Measurements from ENCODE around the gene FITM2. TPM values are rescaled to one million over a fixed set of nuclear protein-coding genes. Genes with fewer than 3 reads are reported as not detected.
"Not testable (repeated sequence)": the region's sequence is repeated elsewhere in the genome, so short reads cannot be mapped to it uniquely, and the experiment has no call there.

Gene FITM2
- polyA plus RNA-seq, 3 donors: 8.2 to 9.2 (median 8.2) TPM

DNA sequence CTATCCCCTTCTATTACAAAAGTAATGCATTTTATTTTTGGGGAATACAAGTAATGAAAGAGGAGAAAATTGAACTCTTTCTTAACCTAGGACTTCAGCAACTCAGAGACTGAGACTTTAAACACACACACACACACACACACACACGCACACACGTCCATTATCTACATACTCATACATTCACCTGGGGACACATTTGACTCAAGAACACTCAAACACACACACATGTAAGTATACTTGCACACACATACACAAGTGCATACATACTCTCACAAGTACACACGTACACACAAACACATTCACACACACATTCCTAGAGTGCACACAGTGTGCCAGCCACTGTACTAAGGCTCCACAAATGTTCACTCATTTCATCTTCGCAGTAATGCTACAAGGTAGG, 23.7 kb upstream of the FITM2 start:
- no peak for DNase-seq (ENCODE audit: low read depth in 3 of 3, low spot score in 2 of 3)

DNA sequence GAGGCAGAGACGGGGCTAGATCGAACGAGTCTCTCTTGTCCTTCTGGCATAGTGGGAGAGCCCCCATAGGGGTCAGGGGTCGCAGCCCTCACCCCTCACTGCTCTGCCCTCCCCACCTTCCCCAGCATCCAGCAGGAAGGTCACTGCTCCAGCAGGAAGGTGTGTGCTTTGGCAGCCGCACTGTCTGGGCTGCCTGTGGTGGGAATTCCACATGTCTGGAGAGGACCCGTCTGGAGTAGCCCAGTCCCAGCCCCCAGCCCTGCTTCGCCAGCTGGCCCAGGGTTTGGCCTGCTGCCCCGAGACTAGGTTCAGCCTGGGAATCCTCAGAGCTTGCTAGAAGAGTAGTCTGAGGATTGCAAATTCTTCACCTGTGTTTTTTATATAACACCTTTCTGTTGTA, 23.3 kb upstream of the FITM2 start:
- DNase-seq (ENCODE audit: low read depth in 3 of 3, low spot score in 2 of 3): no peak

DNA sequence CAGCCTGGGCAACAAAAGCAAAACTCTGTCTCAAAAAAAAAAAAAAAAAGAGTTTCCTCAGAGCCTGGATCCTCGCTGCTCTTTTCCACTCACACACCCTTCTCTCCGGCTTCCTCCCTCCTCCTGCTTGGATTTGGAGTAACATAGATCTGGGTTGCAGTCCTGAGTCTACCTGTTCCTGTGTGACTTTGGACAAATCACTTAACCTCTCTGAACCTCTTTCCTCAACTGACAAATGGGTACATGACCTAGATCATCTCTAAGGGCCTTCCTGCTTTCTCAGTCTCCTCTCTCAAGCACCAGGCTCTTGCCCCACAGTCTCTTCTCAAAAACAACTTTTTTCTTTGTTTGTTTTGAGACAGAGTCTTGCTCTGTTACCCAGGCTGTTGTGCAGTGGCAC, 20.2 kb upstream of the FITM2 start:
- no peak for DNase-seq (ENCODE audit: low read depth in 3 of 3, low spot score in 2 of 3)

DNA sequence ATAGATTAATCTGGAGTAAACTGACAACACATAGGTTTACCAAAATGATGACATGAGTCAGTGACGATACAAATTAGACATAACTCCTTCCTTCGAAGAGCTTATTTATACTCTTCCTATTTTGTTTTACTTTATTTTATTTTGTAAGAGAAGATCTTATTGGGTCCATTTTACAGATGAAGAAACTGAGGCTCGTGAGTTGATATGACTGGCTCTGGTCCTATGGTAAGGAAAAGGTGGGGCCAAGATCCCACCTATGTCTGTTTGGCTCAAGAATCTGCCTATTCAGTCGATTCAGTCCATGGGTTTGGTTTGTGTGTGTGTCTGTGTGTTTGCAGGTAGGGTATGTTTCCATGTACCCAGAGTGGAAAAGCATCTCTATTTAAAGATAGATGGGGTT, 17.4 kb upstream of the FITM2 start:
- DNase-seq (ENCODE audit: low read depth in 3 of 3, low spot score in 2 of 3): no peak

DNA sequence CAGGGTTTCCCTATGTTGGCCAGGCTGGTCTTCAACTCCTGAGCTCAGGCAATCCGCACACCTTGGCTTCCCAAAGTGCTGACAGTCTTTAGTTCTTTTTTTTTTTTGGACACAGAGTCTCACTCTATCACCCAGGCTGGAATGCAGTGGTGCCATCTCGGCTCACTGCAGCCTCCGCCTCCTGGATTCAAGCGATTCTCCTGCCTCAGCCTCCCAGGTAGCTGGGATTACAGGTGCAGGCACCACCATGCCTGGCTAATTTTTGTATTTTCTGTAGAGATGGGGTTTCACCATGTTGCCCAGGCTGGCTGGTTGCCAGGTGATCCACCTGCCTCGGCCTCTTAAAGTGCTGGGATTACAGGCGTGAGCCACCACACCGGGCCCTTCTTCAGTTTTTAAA, 16.7 kb upstream of the FITM2 start:
- not testable (repeated sequence) for DNase-seq (ENCODE audit: low read depth in 3 of 3, low spot score in 2 of 3)

DNA sequence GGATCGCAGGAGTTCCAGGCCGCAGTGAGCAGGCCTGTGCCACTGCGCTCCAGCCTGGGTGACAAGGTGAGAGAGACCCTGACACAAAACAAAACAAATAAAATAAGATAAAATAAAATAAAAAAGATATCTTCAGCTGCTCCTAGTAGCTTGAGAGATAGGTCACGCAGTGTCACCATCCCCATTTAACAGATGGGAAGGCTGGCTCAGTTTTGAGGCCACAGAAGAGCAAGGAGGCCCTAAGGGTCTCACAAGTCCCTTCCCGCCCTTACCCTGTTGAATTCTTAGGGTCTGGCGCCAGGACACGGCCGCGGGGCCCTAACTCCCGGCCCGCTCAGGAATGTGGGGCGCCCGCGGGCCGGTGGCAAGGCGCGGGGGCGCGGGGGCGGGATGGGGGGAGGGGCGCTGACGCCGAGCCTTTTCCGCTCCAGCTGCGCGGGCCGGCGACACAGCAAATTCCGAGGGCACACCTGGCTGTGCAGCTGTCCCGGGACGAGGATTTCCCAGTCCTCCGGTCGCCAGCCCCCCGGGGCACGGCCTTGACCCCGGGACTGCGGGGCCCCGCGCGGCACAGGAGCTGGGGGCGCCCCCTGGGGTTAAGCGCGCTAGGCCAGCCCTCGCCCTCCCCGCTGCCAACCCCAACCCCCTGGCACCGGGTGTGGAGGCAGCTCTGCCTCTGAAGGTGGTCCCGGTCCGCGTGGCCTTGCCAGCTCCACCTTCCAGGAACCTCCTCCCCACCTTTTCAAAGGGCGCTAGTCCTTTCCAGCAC, 15.6 kb upstream of the FITM2 start:
- no peak for DNase-seq (ENCODE audit: low read depth in 3 of 3, low spot score in 2 of 3)

DNA sequence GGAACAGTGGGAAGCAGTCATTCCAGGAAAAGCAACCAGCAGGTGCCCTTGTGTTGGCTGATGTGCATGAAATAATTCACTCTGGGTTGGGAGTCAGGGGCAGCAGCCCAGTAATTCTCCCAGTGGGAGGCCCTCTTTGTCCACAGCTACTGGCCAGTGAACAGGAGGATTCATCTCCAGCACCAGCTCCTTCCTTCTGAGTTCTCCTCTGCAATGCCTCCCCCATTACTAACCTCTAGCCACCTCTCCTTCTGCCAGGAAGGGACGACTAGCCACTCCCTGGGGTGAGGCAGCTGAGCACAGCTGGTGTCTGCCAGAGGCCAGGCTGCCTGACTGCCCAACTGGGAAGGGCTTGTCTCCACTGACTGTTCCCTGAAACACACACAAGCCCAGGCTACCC, 13.3 kb upstream of the FITM2 start:
- DNase-seq (ENCODE audit: low read depth in 3 of 3, low spot score in 2 of 3): no peak

DNA sequence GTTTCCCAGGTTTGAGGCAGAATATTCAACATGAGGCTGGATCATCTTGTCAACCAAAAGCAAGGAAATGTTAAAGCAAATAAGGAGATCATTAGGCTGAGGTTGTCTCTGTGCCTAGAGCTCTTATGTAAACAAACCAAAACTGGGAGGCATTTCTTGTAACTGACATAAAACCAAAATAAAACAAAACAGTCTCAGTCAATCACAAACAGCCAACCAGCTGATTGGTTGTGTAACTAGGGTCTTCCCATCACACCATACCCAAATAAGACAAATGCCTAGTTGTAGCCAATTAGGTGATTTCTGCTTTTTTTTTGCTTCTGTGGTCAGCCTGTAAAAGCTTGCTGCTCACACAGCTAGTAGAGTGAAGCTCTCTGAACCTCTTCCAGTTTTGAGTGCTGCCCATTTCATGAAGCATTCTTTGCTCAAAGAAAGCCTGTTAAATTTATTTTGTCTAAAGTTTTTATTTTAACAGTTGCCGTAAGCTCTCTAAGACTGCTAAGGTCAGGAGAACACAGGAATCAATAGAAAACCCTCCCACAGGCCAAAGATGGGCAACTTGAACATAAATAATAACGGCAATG, 8.9 kb upstream of the FITM2 start:
- DNase-seq (ENCODE audit: low read depth in 3 of 3, low spot score in 2 of 3): no peak

DNA sequence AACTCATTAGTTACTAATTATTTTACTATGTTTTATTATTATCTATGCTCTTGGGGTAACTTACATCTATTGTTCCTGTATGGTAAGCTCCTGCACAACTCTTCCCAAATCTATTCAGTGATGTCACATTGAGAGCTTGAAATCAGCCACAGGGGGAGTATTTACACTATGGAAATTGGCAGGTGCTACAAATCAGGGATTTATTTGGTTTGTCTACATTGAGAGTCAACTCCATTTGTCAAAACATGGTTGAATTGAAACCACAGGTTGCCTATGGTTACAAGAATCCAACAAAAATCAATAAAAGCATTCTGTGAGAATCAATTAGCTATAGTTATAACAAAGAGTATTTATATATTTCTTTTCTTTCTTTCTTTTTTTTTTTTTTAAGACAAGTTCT, 3.9 kb upstream of the FITM2 start:
- no peak for DNase-seq (ENCODE audit: low read depth in 3 of 3, low spot score in 2 of 3)

DNA sequence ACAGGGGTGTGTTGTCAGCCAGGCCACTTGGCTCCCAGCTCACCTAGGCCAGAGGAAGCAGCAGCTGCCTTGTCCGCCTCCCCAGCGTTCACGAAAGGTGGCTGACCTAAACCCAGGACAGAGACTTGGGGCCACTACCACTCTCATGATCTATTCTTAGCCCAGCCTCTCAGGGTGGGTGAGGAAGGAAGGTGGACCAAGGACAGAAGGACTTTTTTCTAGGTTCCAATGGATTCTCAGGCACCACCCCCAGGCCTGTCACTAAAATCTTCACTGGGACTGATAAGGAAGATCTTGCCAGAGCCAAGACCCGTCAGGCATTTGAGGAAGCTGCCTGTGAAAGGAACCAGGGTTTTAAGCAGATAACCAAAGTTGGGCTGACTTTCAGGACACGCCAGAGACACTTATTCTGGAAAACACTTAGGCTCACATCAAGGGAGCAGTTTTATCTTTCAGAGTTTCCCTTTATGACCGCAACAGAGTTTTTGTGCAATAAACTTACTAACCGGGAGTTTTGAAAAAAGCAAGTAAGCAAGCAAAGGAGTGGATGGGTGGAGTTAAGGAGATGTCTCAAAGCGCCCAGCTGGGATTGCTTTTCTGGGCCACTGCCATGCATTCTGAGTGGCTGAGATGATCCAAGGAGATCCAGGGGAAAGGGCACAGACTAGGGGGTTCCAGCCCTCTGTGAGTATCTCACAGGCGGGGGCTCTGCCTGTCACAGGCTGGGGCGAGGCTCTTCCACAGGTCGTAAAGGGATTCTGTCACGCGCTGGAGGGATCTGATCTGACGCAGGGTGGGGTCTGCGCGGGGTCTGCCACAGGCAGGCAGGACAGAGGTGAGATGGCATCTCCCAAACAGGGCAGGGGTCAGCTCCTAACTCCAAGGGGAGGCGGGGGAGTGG, 989 bp downstream of the FITM2 start:
- DNase-seq (ENCODE audit: low read depth in 3 of 3, low spot score in 2 of 3): no peak

DNA sequence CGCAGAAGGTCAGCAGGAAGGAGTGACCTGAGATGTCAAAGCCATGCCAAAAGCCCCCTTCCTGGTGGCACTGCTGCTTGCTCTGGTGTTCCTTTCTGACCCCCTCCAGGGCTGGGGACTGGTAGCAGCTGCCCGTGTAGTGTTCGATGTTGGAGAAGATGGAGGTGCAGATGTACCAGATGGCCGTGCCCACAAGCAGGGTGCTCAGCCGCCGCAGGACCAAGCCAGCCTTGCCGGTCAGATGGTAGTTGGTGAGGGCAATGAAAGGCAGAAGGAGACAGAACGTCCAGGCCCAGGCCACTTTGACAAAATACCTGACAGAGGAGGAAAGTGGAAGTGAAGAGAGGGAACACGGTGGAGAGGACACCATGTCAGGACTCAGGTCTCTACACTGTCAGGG, 4.1 kb downstream of the FITM2 start:
- no peak for DNase-seq (ENCODE audit: low read depth in 3 of 3, low spot score in 2 of 3)

DNA sequence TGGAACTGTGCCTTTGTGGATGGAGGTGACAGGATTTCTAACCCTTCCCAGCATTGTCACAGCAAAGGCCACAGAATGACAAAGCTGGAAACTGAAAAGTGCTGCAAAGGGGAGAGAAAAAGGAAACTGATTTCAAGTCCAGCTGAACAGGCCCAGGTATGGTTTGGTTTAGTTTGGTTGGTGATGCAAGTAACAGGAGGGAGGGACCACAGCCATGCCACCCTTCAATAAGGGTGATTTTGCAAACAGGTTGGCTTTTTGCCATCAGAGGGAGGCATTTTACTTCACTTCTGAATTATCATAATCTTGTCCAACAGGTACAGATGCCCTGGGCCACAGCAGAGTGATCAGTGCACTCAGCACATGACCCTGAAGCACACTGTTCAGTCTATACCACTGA, 6.6 kb downstream of the FITM2 start:
- DNase-seq (ENCODE audit: low read depth in 3 of 3, low spot score in 2 of 3): no peak

DNA sequence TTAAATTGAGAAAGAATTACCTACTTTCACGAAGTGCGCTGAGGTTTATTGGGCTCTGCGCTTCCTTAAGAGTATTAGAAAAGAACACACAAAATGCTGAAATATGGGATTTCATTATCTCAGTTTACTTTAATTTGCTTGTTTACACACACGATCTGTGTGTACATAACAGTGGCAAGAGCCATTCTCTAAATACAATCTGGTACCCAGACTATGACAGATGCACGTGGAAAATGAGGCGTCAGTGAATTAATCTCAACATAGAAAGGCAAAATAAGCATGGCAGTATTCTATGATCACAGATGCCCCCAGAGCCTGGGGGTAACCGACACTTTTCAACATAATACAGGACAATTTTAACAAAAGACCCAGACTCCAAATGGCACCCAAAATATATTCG, 8.3 kb downstream of the FITM2 start:
- no peak for DNase-seq (ENCODE audit: low read depth in 3 of 3, low spot score in 2 of 3)

DNA sequence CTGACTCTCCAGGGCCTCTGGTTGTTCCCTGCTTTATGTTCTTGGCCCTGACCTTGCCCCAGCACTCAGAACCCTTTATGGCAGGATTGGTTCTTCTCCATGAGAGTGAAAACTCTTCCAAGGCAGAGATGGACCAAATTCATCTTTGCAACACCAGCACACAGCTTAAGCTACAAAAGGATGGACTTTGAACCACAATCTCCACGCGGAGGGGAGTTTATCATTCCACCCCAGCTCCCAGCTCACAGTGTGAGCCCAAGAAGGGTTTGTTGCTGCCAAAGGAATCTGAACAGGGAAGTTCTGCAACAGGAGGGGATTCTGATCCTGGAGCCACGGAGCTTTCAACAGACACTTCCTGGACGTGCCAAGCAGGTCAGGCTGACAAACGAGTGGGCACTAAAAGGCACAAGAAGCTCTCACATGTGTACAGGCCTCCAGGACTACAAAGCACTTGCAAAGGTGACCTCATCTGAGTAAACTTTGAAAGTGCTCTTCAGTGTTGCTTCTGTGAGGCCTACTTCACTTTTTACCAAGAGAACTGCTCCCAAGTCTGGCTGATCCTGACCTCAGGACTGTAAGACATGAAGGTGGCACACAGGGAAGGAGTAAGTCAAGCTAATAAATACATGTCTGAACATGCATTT, 8.9 kb downstream of the FITM2 start:
- DNase-seq (ENCODE audit: low read depth in 3 of 3, low spot score in 2 of 3): no peak

DNA sequence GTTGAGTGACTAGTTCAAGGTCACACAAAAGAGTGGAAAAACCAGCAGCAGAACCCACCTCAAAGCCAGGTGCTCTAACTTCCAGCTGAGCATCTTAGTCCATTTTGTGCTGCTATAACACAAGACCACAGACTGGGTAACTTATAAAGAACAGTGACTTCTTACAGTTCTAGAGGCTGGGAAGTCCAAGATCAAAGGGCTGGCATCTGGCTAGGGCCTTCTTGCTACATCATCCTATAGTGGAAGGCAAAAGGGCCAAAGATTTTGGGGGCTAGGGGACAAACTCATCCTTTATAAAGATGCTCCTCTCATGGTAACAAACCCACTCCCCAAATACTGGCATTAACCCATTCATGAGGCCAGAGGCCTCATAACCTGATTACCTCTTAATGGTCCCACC, 9.7 kb downstream of the FITM2 start:
- no peak for DNase-seq (ENCODE audit: low read depth in 3 of 3, low spot score in 2 of 3)

DNA sequence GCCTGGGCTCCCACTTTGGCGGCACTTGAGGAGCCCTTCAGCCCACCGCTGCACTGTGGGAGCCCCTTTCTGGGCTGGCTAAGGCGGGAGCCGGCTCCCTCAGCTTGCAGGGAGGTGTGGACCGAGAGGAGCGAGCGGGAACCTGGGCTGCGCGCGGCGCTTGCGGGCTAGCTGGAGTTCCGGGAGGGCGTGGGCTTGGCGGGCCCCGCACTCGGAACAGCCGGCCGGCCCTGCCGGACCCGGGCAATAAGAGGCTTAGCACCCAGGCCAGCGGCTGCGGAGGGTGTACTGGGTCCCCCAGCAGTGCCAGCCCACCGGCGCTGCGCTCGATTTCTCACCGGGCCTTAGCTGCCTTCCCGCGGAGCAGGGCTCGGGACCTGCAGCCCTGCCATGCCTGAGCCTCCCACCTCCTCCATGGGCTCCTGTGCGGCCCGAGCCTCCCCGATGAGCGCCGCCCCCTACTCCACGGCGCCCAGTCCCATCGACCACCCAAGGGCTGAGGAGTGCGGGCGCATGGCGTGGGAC, 11.9 kb downstream of the FITM2 start:
- not testable (repeated sequence) for DNase-seq (ENCODE audit: low read depth in 3 of 3, low spot score in 2 of 3)

DNA sequence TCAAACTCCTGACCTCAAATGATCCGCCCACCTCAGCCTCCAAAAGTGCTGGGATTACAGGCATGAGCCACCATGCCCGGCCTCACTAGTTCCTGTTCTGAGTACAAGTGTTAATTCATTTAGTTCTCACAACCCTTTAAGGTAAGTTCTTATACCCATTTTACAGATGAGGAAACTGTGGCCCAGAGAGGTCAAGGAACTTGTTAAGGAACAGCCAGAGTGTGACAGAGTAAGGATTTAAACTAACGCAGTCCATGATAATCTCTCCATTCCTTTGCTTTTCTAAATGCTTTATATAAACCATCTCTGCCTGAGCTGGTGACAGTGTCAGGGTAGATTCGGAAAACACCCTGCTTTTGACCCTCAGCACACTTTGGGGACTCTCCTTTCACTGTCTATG, 13.3 kb downstream of the FITM2 start:
- DNase-seq (ENCODE audit: low read depth in 3 of 3, low spot score in 2 of 3): no peak

DNA sequence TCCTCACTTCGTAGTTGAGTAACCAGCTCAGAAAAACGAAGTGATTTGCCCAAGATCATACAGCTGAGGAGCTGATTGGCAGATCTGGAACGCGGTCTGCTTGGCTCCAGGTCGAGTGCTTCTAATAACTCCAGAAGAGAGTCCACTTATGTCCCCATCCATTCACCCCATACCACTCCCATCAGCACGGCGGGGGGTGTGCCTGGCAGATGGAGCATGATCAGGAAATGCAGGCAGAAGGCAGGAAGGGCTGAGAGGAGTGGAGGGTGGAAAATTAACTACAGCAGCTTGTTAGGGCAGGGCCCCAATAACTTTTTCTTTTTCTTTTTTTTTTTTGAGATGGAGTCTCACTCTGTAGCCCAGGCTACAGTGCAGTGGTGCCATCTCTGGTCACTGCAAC, 15.0 kb downstream of the FITM2 start:
- DNase-seq (ENCODE audit: low read depth in 3 of 3, low spot score in 2 of 3): no peak

DNA sequence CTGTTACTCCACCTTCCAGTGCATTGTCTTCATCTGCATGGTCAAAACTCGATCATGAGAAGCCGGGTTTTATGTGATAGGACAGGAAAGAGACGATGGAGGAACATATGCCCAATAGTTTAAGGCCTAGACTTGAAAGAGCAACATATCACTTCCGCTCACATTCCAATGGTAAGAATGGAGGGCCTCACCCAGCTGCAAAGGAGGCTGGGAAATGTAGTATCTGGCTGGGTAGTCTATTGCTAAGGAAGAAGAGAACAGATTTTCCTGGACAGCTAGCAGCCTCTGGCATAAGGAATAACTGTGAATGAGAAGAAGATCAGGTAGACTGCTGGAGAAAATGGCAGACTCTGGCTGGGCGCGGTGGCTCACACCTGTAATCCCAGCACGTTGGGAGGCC, 19.2 kb downstream of the FITM2 start:
- no peak for DNase-seq (ENCODE audit: low read depth in 3 of 3, low spot score in 2 of 3)

DNA sequence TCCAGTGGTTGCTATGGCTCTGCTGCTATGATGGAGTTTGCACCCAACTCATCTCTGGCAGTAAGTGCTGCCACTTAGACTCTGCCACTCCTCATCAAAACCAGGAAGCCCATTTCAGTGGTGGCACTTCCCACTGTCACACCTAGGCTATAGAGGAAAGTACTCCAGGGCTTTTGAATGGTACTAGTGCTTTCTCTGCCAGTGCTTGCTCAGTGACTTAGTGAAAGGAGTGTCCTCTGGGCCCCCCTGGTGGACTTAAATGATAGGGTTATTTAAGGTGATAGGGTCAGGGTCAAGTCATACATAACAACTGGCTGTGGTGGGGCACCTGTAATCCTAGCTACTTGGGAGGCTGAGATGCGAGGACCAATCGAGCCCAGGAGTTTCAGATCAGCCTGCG, 22.8 kb downstream of the FITM2 start:
- DNase-seq (ENCODE audit: low read depth in 3 of 3, low spot score in 2 of 3): no peak
